GM23338 (cell line): Measurements from ENCODE around the gene PPP2R5E. TPM values are rescaled to one million over a fixed set of nuclear protein-coding genes. Genes with fewer than 3 reads are reported as not detected.

Experiments used
- ATAC-seq: fragments of 200-7000 bp; cut with Tn5 transposase; 3 replicates; pipeline ENCODE4 v1.9.1; 2020
- DNase-seq: peaks from one replicate; pipeline ENCODE4 v3.0.0-alpha.2; 2015; ENCODE audit warnings: low spot score
- H2AFZ ChIP-seq: fragments of 200-600 bp; sonication (generic); 2 replicates; pipeline ENCODE4 v1.8.0; 2016; ENCODE audit warnings: antibody characterized with exemption, mild to moderate bottlenecking, moderate library complexity
- H3F3A ChIP-seq: fragments of 200-600 bp; sonication (generic); replicated peaks from 2 replicates; pipeline ENCODE4 v1.8.0; 2017; ENCODE audit warnings: antibody characterized with exemption, mixed run types, low read depth
- H3K27ac ChIP-seq: fragments of 200-600 bp; sonication (generic); 2 replicates; pipeline ENCODE4 v1.6.1; 2016; ENCODE audit warnings: low read depth
- H3K27me3 ChIP-seq: fragments of 200-600 bp; sonication (generic); 2 replicates; pipeline ENCODE4 v1.8.0; 2016; ENCODE audit warnings: mild to moderate bottlenecking, mixed run types, moderate library complexity; ENCODE audit not compliant: insufficient read depth
- H3K36me3 ChIP-seq: fragments of 200-600 bp; sonication (generic); 2 replicates; pipeline ENCODE4 v1.8.0; 2016; ENCODE audit warnings: mild to moderate bottlenecking; ENCODE audit not compliant: insufficient read depth
- H3K4me1 ChIP-seq: fragments of 200-600 bp; sonication (generic); 2 replicates; pipeline ENCODE4 v1.8.0; 2016; ENCODE audit warnings: mild to moderate bottlenecking, moderate library complexity; ENCODE audit not compliant: insufficient read depth
- H3K4me2 ChIP-seq: fragments of 200-600 bp; sonication (generic); 2 replicates; pipeline ENCODE4 v1.7.1; 2017; ENCODE audit warnings: mixed run types
- H3K4me3 ChIP-seq: fragments of 200-600 bp; sonication (generic); 2 replicates; pipeline ENCODE4 v1.6.1; 2016; ENCODE audit warnings: mixed run types
- H3K79me2 ChIP-seq: fragments of 200-600 bp; sonication (generic); replicated peaks from 2 replicates; pipeline ENCODE4 v1.8.0; 2017; ENCODE audit warnings: mild to moderate bottlenecking; ENCODE audit not compliant: insufficient read depth
- H3K9me2 ChIP-seq: fragments of 200-600 bp; sonication (generic); 2 replicates; pipeline ENCODE4 v1.8.0; 2017; ENCODE audit not compliant: insufficient read depth
- H4K20me1 ChIP-seq: fragments of 200-600 bp; sonication (generic); replicated peaks from 2 replicates; pipeline ENCODE4 v1.8.0; 2017; ENCODE audit warnings: mild to moderate bottlenecking; ENCODE audit not compliant: insufficient read depth
- H3K27ac Mint-ChIP-seq: 2 replicates; pipeline ENCODE4 v1.8.0; 2020; ENCODE audit warnings: inconsistent platforms, mild to moderate bottlenecking, moderate library complexity, mixed read lengths
- H3K27me3 Mint-ChIP-seq: 3 replicates; pipeline ENCODE4 v1.8.0; 2022; ENCODE audit warnings: low read depth, mild to moderate bottlenecking, moderate library complexity, mixed read lengths, inconsistent platforms; ENCODE audit not compliant: insufficient read depth, poor library complexity
- H3K36me3 Mint-ChIP-seq: 3 replicates; pipeline ENCODE4 v1.8.0; 2021; ENCODE audit warnings: low read depth, mild to moderate bottlenecking, inconsistent platforms, moderate library complexity, mixed read lengths
- H3K4me1 Mint-ChIP-seq: 3 replicates; pipeline ENCODE4 v1.8.0; 2020; ENCODE audit warnings: mild to moderate bottlenecking, inconsistent platforms, mixed read lengths
- H3K4me3 Mint-ChIP-seq: 3 replicates; pipeline ENCODE4 v1.8.0; 2021; ENCODE audit warnings: moderate library complexity, mild to moderate bottlenecking, inconsistent platforms, mixed read lengths
- H3K9me3 Mint-ChIP-seq: 3 replicates; pipeline ENCODE4 v1.8.0; 2020; ENCODE audit warnings: moderate library complexity, mild to moderate bottlenecking, inconsistent platforms, mixed read lengths
- CREB1 ChIP-seq: fragments of 250-450 bp; sonication (Bioruptor Pico); IDR thresholded peaks from 2 replicates; pipeline ENCODE4 v1.5.0; 2020; ENCODE audit warnings: low read depth, mild to moderate bottlenecking, moderate library complexity
- EZH2phosphoT487 ChIP-seq: fragments of 200-600 bp; sonication (generic); IDR thresholded peaks from one replicate; pipeline ENCODE4 v1.8.1; 2018; ENCODE audit warnings: antibody characterized with exemption; ENCODE audit not compliant: unreplicated experiment
- NANOG ChIP-seq: IDR thresholded peaks from 2 replicates; pipeline ENCODE4 v1.6.1; 2016; ENCODE audit warnings: antibody characterized with exemption, borderline replicate concordance
- POLR2AphosphoS5 ChIP-seq: IDR thresholded peaks from 2 replicates; pipeline ENCODE4 v1.6.1; 2016; ENCODE audit warnings: antibody characterized with exemption, low read depth
- STAT1 ChIP-seq: IDR thresholded peaks from one replicate; pipeline ENCODE4 v1.6.1; 2016; ENCODE audit warnings: antibody characterized with exemption; ENCODE audit not compliant: unreplicated experiment
- ZNF114 ChIP-seq: fragments of 250-450 bp; sonication (Bioruptor Pico); IDR thresholded peaks from 2 replicates; pipeline ENCODE4 v1.5.0; 2020; ENCODE audit warnings: mild to moderate bottlenecking, moderate library complexity
- polyA plus RNA-seq: library from polyadenylated mRNA; unstranded; fragments of >200 nt; fragmentation: Nextera tagmentation; extraction: Ambion mirVana; gene quantifications from 2 replicates; pipeline ENCODE4 v1.2.1, GENCODE V29; 2016
- total RNA-seq: library from RNA; depleted of rRNA; stranded (reverse); fragments of >200 nt; shearing (Covaris generic); gene quantifications from 2 replicates; pipeline ENCODE4 v1.2.3, GENCODE V29; 2014
- TF ChIP-seq, protein P1 (sequence below): fragments of 250-450 bp; sonication (Bioruptor Pico); IDR thresholded peaks from 2 replicates; pipeline ENCODE4 v1.5.0; 2020; ENCODE audit warnings: mild to moderate bottlenecking, moderate library complexity
- TF ChIP-seq, protein P2 (sequence below): IDR thresholded peaks from 2 replicates; pipeline ENCODE4 v1.6.1; 2016; ENCODE audit warnings: antibody characterized with exemption

The PPP2R5E gene
- total and polyA plus RNA-seq, 2 experiments from 2014 or later, result 40.9 to 45.5 TPM

DNA sequence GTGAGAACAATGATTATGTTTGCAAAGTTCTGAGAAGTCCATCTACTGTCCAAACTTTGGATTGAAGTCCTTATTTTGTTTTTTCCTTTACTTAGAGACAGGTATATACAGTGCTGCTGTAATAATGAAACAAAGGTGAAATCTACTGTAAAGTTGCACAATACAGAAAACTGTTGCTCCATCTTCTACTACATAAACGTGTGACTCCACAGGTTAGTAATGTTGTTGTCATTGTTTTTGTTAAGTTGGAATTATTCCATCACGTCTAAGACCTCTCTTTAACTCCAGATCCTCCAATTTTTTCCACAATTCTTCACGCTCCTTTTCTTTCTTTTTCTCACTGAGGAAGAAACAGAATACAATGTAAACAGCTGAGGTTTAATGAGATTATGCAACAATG lies 167.4 kb downstream of the PPP2R5E start:
- no peaks in the 10 kb centered on the region for H3K9me3 Mint-ChIP-seq
- Histone ChIP-seq H4K20me1 (no peaks in the 10 kb centered on the region; the same call in 1 of the 2 replicates), H3F3A (no peaks in the 10 kb centered on the region), H3K4me2 (no peak overlapping the region), H3K79me2 (no peaks in the 10 kb centered on the region), H3K27ac (no peak overlapping the region), H3K9me2 (no peaks in the 10 kb centered on the region), H3K36me3 (peaks cover 4% of the 10 kb centered on the region; the same call in 1 of the 2 replicates), H3K27me3 (no peaks in the 10 kb centered on the region), H3K4me3 (no peak overlapping the region), H3K4me1 (no peaks in the 10 kb centered on the region), H2AFZ (no peak overlapping the region)
- H3K4me1 Mint-ChIP-seq, result no peaks in the 10 kb centered on the region
- no peaks in the 10 kb centered on the region for H3K27me3 Mint-ChIP-seq
- H3K4me3 Mint-ChIP-seq, result no peak overlapping the region
- peaks cover 23% of the 10 kb centered on the region; the same call in 2 of the 3 replicates for H3K36me3 Mint-ChIP-seq
- ATAC-seq, result no peak
- no peak overlapping the region for H3K27ac Mint-ChIP-seq
- no peak for DNase-seq
- TF ChIP-seq NANOG, result no peak
- TF ChIP-seq STAT1, result no peak
- TF ChIP-seq CREB1, result no peak
- no peak for TF ChIP-seq ZNF114 (CRISPR knock-in tag)
- TF ChIP-seq, protein P1, sequence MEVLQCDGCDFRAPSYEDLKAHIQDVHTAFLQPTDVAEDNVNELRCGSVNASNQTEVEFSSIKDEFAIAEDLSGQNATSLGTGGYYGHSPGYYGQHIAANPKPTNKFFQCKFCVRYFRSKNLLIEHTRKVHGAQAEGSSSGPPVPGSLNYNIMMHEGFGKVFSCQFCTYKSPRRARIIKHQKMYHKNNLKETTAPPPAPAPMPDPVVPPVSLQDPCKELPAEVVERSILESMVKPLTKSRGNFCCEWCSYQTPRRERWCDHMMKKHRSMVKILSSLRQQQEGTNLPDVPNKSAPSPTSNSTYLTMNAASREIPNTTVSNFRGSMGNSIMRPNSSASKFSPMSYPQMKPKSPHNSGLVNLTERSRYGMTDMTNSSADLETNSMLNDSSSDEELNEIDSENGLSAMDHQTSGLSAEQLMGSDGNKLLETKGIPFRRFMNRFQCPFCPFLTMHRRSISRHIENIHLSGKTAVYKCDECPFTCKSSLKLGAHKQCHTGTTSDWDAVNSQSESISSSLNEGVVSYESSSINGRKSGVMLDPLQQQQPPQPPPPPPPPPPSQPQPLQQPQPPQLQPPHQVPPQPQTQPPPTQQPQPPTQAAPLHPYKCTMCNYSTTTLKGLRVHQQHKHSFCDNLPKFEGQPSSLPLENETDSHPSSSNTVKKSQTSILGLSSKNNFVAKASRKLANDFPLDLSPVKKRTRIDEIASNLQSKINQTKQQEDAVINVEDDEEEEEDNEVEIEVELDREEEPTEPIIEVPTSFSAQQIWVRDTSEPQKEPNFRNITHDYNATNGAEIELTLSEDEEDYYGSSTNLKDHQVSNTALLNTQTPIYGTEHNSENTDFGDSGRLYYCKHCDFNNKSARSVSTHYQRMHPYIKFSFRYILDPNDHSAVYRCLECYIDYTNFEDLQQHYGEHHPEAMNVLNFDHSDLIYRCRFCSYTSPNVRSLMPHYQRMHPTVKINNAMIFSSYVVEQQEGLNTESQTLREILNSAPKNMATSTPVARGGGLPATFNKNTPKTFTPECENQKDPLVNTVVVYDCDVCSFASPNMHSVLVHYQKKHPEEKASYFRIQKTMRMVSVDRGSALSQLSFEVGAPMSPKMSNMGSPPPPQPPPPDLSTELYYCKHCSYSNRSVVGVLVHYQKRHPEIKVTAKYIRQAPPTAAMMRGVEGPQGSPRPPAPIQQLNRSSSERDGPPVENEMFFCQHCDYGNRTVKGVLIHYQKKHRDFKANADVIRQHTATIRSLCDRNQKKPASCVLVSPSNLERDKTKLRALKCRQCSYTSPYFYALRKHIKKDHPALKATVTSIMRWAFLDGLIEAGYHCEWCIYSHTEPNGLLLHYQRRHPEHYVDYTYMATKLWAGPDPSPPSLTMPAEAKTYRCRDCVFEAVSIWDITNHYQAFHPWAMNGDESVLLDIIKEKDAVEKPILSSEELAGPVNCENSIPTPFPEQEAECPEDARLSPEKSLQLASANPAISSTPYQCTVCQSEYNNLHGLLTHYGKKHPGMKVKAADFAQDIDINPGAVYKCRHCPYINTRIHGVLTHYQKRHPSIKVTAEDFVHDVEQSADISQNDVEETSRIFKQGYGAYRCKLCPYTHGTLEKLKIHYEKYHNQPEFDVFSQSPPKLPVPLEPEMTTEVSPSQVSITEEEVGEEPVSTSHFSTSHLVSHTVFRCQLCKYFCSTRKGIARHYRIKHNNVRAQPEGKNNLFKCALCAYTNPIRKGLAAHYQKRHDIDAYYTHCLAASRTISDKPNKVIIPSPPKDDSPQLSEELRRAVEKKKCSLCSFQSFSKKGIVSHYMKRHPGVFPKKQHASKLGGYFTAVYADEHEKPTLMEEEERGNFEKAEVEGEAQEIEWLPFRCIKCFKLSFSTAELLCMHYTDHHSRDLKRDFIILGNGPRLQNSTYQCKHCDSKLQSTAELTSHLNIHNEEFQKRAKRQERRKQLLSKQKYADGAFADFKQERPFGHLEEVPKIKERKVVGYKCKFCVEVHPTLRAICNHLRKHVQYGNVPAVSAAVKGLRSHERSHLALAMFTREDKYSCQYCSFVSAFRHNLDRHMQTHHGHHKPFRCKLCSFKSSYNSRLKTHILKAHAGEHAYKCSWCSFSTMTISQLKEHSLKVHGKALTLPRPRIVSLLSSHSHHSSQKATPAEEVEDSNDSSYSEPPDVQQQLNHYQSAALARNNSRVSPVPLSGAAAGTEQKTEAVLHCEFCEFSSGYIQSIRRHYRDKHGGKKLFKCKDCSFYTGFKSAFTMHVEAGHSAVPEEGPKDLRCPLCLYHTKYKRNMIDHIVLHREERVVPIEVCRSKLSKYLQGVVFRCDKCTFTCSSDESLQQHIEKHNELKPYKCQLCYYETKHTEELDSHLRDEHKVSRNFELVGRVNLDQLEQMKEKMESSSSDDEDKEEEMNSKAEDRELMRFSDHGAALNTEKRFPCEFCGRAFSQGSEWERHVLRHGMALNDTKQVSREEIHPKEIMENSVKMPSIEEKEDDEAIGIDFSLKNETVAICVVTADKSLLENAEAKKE (CRISPR knock-in tag), result no peak
- no peak for TF ChIP-seq EZH2phosphoT487
- TF ChIP-seq, protein P2, sequence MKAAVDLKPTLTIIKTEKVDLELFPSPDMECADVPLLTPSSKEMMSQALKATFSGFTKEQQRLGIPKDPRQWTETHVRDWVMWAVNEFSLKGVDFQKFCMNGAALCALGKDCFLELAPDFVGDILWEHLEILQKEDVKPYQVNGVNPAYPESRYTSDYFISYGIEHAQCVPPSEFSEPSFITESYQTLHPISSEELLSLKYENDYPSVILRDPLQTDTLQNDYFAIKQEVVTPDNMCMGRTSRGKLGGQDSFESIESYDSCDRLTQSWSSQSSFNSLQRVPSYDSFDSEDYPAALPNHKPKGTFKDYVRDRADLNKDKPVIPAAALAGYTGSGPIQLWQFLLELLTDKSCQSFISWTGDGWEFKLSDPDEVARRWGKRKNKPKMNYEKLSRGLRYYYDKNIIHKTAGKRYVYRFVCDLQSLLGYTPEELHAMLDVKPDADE, result no peak
- no peak for TF ChIP-seq POLR2AphosphoS5
